Psoas muscle (tissue), 8 donors: ENCODE data around the gene KCNMB1. TPM values are rescaled to one million over a fixed set of nuclear protein-coding genes. Genes with fewer than 3 reads are reported as not detected.

Source experiments
- ATAC-seq, 4 donors: fragments of 200-7000 bp; cut with Tn5 transposase; one replicate each; pipeline ENCODE4 v1.9.1; 2020; ENCODE audit warnings: moderate library complexity in 3 of 4, mild to moderate bottlenecking in 2 of 4
- DNase-seq, 2 donors: peaks; one replicate each; pipeline ENCODE4 v3.0.0-alpha.2; 2020
- H3K27ac ChIP-seq: fragments of 200-600 bp; one replicate; pipeline ENCODE4 v1.8.0; 2022
- H3K27me3 ChIP-seq, 3 donors: fragments of 200-600 bp in 1 of 3; one replicate each; pipeline versions ENCODE4 v1.6.1 to v1.8.0; 2013 to 2022; ENCODE audit warnings: low read length in 2 of 3, mild to moderate bottlenecking in 2 of 3, moderate library complexity in 1 of 3; ENCODE audit not compliant: insufficient read depth in 3 of 3
- H3K36me3 ChIP-seq, 2 donors: fragments of 200-600 bp in 1 of 2; one replicate each; pipeline versions ENCODE4 v1.6.1 to v1.8.0; 2013 to 2022; ENCODE audit warnings: low read depth in 1 of 2, mild to moderate bottlenecking in 1 of 2, moderate library complexity in 1 of 2; ENCODE audit not compliant: insufficient read depth in 1 of 2
- H3K4me1 ChIP-seq: fragments of 200-600 bp; one replicate; pipeline ENCODE4 v1.8.0; 2022
- H3K4me3 ChIP-seq: fragments of 200-600 bp; one replicate; pipeline ENCODE4 v1.8.0; 2022; ENCODE audit warnings: mild to moderate bottlenecking
- H3K9me3 ChIP-seq: fragments of 200-600 bp; one replicate; pipeline ENCODE4 v1.8.0; 2022
- WGBS, 3 donors: extraction: QIAGEN DNeasy Blood & Tissue Kit; methylation state at CpG; one replicate each; pipeline versions ENCODE4 v1.1.6 to v1.1.7; 2013; 5-methylcytosine and 5-hydroxymethylcytosine counted together
- intact Hi-C, 2 donors: fragments of 100-400 bp; cut with DNase I; formaldehyde crosslinking; loops; one replicate each; pipeline versions ENCODE4 v1.11.0 to v1.14.2; 2022
- polyA plus RNA-seq, 3 donors: library from polyadenylated mRNA; stranded (reverse); fragments of 200-250 nt; gene quantifications; one replicate each; pipeline ENCODE4 v1.2.3, GENCODE V29; 2013
- total RNA-seq, 4 donors: library from RNA; stranded (reverse); fragmentation: NEBNext Ultra II Directional in 2 of 4; extraction: Animal tissue kit (Norgen Biotek cat#: 25700) in 2 of 4; gene quantifications; one replicate each; pipeline versions ENCODE4 v1.2.1 to v1.2.4, GENCODE V29; 2021 to 2023
- TF ChIP-seq, protein P1 (sequence below): fragments of 200-600 bp; IDR thresholded peaks from one replicate; pipeline ENCODE4 v1.8.0; 2022; ENCODE audit warnings: antibody characterized with exemption
- donor health status: healthy with polysubstance abuse.
- donor health status: DM: no; HTN: no; CAD: no; lungs with moderate emphysema.
- donor health status: Bipolar disorder and iron deficiency.
- donor health status: healthy.
- donor health status: DM: yes; HTN: yes; CAD: no.
- donor health status: DM: no; HTN: no; CAD: no.
- donor health status: DM: no; HTN: no; CAD: no.
- donor health status: DM: yes; HTN: yes; CAD: no.

KCNMB1 gene
- total and polyA plus RNA-seq, 7 donors, result 0.12 to 0.42 (median 0.25) TPM

DNA sequence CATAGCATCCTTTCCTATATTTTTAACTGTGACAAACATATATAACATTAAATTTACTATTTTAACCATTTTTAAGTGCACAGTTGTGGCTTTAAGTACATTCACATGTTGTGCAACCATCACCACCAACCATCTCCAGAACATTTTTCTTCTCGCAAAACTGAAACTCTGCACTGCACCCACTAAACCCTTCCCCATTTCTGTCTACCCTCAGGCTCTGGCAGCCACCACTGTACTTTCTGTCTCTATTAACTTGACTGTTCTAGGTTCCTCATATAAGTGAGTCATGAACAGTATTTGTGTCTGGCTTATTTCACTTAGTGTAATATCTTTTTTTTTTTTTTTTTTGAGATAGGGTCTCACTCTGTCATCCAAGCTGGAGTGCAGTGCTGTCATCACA is 25.5 kb downstream of the KCNMB1 start:
- no peaks in the 10 kb centered on the region for H3K9me3 ChIP-seq
- no peaks in the 10 kb centered on the region for H3K36me3 ChIP-seq
- ATAC-seq, result no peak
- TF ChIP-seq, protein P1, sequence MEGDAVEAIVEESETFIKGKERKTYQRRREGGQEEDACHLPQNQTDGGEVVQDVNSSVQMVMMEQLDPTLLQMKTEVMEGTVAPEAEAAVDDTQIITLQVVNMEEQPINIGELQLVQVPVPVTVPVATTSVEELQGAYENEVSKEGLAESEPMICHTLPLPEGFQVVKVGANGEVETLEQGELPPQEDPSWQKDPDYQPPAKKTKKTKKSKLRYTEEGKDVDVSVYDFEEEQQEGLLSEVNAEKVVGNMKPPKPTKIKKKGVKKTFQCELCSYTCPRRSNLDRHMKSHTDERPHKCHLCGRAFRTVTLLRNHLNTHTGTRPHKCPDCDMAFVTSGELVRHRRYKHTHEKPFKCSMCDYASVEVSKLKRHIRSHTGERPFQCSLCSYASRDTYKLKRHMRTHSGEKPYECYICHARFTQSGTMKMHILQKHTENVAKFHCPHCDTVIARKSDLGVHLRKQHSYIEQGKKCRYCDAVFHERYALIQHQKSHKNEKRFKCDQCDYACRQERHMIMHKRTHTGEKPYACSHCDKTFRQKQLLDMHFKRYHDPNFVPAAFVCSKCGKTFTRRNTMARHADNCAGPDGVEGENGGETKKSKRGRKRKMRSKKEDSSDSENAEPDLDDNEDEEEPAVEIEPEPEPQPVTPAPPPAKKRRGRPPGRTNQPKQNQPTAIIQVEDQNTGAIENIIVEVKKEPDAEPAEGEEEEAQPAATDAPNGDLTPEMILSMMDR, result no peak
- H3K4me3 ChIP-seq, result no peak overlapping the region
- 88 to 96% (median 94%) methylated on average over 1 of the region's 1 CpG for whole genome bisulfite sequencing, 3 donors
- H3K27ac ChIP-seq, result no peak overlapping the region
- no peaks in the 10 kb centered on the region for H3K4me1 ChIP-seq
- intact Hi-C loops, result no loop called here
- H3K27me3 ChIP-seq, result no peaks in the 10 kb centered on the region
- DNase-seq, result no peak

GRCh38 chr5:170362656-170363055 is 26.5 kb downstream of the KCNMB1 start:
- intact Hi-C loops, result no loop called here
- TF ChIP-seq, protein P1, result no peak

GRCh38 chr5:170362102-170362501 is 27.1 kb downstream of the KCNMB1 start:
- ATAC-seq (peak in 1 of 4 donors; percentile 27), DNase-seq (peak in 1 of 2 donors; percentile 55)
- Histone ChIP-seq H3K9me3 (no peaks in the 10 kb centered on the region), H3K4me3 (no peak overlapping the region), H3K4me1 (no peaks in the 10 kb centered on the region), H3K27me3 (no peaks in the 10 kb centered on the region), H3K36me3 (no peaks in the 10 kb centered on the region), H3K27ac (no peak overlapping the region)
- TF ChIP-seq, protein P1, result no peak
- WGBS, 3 donors, result 68 to 75% (median 74%) methylated on average over 7 of the region's 7 CpGs
- intact Hi-C loops, result no loop called here

More at GRCh38 chr5:170362656-170363055, 26.5 kb downstream of the KCNMB1 start:
- DNase-seq (no peak), ATAC-seq (no peak)
- Histone ChIP-seq H3K27ac (no peak overlapping the region), H3K9me3 (no peaks in the 10 kb centered on the region), H3K36me3 (no peaks in the 10 kb centered on the region), H3K4me1 (no peaks in the 10 kb centered on the region), H3K4me3 (no peak overlapping the region), H3K27me3 (no peaks in the 10 kb centered on the region)
- 51 to 73% (median 59%) methylated on average over 6 of the region's 6 CpGs for WGBS, 3 donors

DNA sequence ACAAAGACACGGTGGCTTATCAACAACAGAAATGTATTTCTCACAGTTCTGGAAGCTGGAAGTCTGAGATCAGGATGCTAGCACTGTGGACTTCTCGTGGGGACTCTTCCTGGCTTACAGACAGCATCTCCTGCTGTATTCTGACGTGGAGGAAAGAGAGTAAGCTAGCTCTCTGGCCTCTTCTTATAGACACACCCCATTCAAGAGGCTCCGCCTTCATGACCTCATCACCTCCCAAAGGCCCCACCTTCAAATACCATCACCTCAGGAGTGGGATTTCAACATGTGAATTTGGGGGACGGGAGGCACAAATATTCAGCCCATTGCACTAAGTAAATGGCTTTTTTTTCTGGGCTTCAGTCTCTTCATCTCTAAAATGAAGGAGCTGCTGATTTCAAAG is 27.6 kb downstream of the KCNMB1 start:
- H3K27ac ChIP-seq, result no peak overlapping the region
- H3K4me1 ChIP-seq, result no peaks in the 10 kb centered on the region
- H3K4me3 ChIP-seq, result no peak overlapping the region
- TF ChIP-seq, protein P1, result no peak
- 76 to 81% (median 77%) methylated on average over 5 of the region's 5 CpGs for WGBS, 3 donors
- ATAC-seq (no peak), DNase-seq (no peak)
- H3K36me3 ChIP-seq, result no peaks in the 10 kb centered on the region
- H3K9me3 ChIP-seq, result no peaks in the 10 kb centered on the region
- intact Hi-C loops, result no loop called here
- no peaks in the 10 kb centered on the region for H3K27me3 ChIP-seq

DNA sequence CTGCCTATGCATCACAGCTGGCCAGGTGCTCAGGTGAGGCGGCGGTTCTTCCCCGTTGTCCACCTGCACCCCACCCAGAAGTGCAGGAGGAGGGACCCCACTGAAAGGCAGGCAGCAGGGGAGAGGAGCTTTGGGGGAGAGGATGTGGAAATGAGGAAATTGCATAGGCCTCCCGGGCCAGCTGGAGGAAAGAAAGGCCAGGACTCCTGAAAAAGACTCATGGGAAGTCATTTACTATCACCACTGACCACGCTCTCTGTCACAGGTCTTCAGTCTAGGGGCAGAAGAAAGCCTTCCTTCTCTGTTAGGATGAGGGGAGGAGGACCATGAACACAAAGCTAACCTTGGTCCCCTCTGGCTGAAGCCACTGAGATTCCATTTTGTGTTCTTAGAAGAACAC is 28.1 kb downstream of the KCNMB1 start:
- no peaks in the 10 kb centered on the region for H3K36me3 ChIP-seq
- H3K9me3 ChIP-seq, result no peaks in the 10 kb centered on the region
- no peak overlapping the region for H3K27ac ChIP-seq
- ATAC-seq (no peak), DNase-seq (no peak)
- WGBS, 3 donors, result 67 to 80% (median 72%) methylated on average over 5 of the region's 5 CpGs
- no peaks in the 10 kb centered on the region for H3K27me3 ChIP-seq
- H3K4me3 ChIP-seq, result no peak overlapping the region
- H3K4me1 ChIP-seq, result no peaks in the 10 kb centered on the region
- TF ChIP-seq, protein P1, result no peak
- intact Hi-C loops, result no loop called here
